Loucy (cell line): Measurements from ENCODE around the gene F3.

ENCODE experiments used
- CTCF ChIP-seq: fragments of 200-600 bp; sonication (generic); conservative IDR thresholded peaks from 2 replicates; pipeline ENCODE4 v1.5.1; 2014; ENCODE audit warnings: mild to moderate bottlenecking, antibody characterized with exemption, low read length
- EZH2phosphoT487 ChIP-seq: fragments of 200-600 bp; IDR thresholded peaks from 2 replicates; pipeline ENCODE4 v1.6.1; 2018; ENCODE audit warnings: antibody characterized with exemption, mild to moderate bottlenecking, moderate library complexity, borderline replicate concordance

- TF ChIP-seq CTCF (no peak), EZH2phosphoT487 (no peak)
These were observed 13.0 kb upstream of the F3 start for GRCh38 chr1:94554580-94554979.
